ENCODE data around the gene VENTX.

VENTX gene

DNA sequence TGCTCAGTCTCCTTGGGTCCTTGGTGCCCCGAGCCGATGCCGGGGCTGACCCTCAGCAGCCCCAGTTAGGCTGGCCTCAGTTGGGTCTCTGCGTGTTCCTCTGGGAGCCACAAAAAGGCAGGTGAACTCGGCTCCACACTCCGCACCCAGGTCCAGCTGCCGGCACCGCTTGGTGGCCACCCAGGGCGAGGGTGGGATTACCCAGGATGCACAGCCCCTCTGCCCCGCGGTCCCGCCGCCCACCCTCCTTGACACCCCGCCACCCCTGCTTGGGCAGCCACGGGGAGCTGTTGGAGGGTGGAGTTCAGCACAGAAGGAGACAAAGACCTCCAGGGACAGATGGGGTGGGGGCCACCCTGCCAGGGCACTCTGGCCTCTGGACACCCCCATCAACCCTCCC is 17.7 kb downstream of the VENTX start:
- Histone ChIP-seq H3K27ac (ENCODE audit: low read depth, low read length) (no peak overlapping the region), H3K9me3 (ENCODE audit: control insufficient read depth in 5 of 5, low read length in 5 of 5) (no peaks in the 10 kb centered on the region), H3K27me3 (ENCODE audit: control insufficient read depth in 5 of 5, insufficient read depth in 4 of 5, low read length in 5 of 5) (peaks cover 3 to 12% (median 8%) of the 10 kb centered on the region in 5 donors), H3K9ac (ENCODE audit: low read length in 5 of 5) (no peak overlapping the region), H3K4me1 (ENCODE audit: control insufficient read depth in 5 of 5, insufficient read depth in 5 of 5, low read length in 5 of 5) (peaks cover 2 to 39% (median 33%) of the 10 kb centered on the region in 5 donors), H3K4me3 (ENCODE audit: low read depth in 1 of 5, low read length in 5 of 5) (no peak overlapping the region), H3K36me3 (ENCODE audit: control insufficient read depth in 5 of 5, insufficient read depth in 5 of 5, low read length in 5 of 5) (no peaks in the 10 kb centered on the region)

DNA sequence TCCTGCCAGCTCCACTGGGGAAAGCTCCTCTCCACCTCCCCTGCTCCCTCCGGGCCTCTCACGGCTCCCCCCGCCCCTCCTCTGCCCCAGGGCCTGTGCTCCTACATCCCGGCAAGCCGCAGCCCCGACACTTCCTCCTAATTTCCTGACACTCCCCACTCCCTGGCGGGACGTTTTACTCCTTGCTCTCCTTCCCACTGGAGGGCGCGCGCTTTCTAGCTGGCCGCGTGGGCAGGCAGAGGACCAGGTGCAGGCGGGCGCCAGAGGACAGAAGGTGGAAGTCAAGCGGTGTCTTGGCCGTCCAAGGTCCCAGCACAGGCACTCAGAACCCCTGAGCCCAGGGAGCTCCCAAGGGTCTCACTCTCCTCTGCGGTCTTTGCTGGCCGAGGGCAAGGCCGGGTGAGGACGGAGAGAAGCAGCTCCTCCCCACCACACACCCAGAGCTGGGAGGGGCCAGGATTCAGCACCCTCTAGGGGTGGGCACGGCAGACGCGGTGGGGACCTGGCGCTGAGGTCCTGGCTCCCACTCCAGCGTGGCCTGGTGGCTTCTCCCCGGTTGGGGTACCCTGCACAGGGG is 19.9 kb downstream of the VENTX start:
- Histone ChIP-seq H3K27ac (ENCODE audit: low read depth, low read length) (no peak overlapping the region), H3K4me3 (ENCODE audit: low read depth in 1 of 5, low read length in 5 of 5) (peak overlapping the region in 4 of 5 donors; percentile 5 to 47 (median 30)), H3K9ac (ENCODE audit: low read length in 5 of 5) (peak overlapping the region in 3 of 5 donors; percentile 42 to 58 (median 54))

DNA sequence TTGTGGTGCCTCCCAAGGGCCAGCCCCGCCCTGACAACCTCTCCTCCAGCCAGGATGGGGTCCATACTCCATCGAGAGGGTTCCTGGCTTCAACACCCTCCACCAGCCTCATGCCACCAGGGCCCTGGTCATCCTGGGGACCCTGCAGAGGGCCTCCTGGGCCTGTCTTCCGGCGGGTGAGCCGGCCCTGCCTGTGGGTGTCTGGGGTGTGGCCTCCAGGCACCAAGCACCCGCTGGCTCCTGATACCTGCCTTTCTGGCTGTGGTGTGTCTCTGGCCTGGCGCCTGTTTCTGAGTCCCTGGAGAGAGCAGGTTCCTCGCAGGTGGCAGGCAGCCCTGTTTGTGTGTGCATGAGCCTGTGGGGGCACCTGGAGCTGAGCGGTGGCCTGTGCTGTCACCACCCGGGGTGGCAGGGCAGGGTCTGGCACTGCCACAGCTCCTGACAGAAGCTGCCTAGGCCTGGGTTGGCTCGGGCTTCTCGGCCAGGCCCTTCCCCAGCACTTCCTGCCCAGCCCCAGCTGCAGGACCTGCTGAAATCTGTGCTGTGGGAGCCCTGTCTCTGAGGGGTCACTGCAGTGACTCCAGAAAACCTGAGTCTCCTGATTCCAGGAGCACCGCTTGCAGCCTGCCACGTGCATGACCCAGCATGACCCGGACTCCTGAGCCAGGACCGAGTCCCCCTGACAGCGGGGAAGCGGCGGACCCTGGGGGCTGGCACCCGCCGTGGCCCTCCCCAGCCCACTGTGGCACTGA is 20.6 kb downstream of the VENTX start:
- H3K9me3 ChIP-seq (ENCODE audit: control insufficient read depth in 5 of 5, low read length in 5 of 5) = no peaks in the 10 kb centered on the region
- H3K4me1 ChIP-seq (ENCODE audit: control insufficient read depth in 5 of 5, insufficient read depth in 5 of 5, low read length in 5 of 5) = peaks cover 6 to 61% (median 53%) of the 10 kb centered on the region in 5 donors
- H3K27me3 ChIP-seq (ENCODE audit: control insufficient read depth in 5 of 5, insufficient read depth in 4 of 5, low read length in 5 of 5) = peaks cover 0 to 3% (median 2%) of the 10 kb centered on the region in 5 donors
- H3K36me3 ChIP-seq (ENCODE audit: control insufficient read depth in 5 of 5, insufficient read depth in 5 of 5, low read length in 5 of 5) = no peaks in the 10 kb centered on the region
- H3K4me3 ChIP-seq (ENCODE audit: low read depth in 1 of 5, low read length in 5 of 5) = peak overlapping the region in 3 of 5 donors; percentile 5 to 47 (median 26)
- H3K9ac ChIP-seq (ENCODE audit: low read length in 5 of 5) = peak overlapping the region in 3 of 5 donors; percentile 42 to 58 (median 54)
- H3K27ac ChIP-seq (ENCODE audit: low read depth, low read length) = peak overlapping the region; percentile 30

More for the DNA sequence above, 19.9 kb downstream of the VENTX start:
- Histone ChIP-seq H3K9me3 (ENCODE audit: control insufficient read depth in 5 of 5, low read length in 5 of 5) (no peaks in the 10 kb centered on the region), H3K27me3 (ENCODE audit: control insufficient read depth in 5 of 5, insufficient read depth in 4 of 5, low read length in 5 of 5) (peaks cover 0 to 3% (median 3%) of the 10 kb centered on the region in 5 donors), H3K4me1 (ENCODE audit: control insufficient read depth in 5 of 5, insufficient read depth in 5 of 5, low read length in 5 of 5) (peaks cover 6 to 57% (median 50%) of the 10 kb centered on the region in 5 donors), H3K36me3 (ENCODE audit: control insufficient read depth in 5 of 5, insufficient read depth in 5 of 5, low read length in 5 of 5) (no peaks in the 10 kb centered on the region)

- no peaks in the 10 kb centered on the region for H3K36me3 ChIP-seq (ENCODE audit: control insufficient read depth in 5 of 5, insufficient read depth in 5 of 5, low read length in 5 of 5)
- H3K9me3 ChIP-seq (ENCODE audit: control insufficient read depth in 5 of 5, low read length in 5 of 5) = no peaks in the 10 kb centered on the region
- peak overlapping the region; percentile 30 for H3K27ac ChIP-seq (ENCODE audit: low read depth, low read length)
- H3K9ac ChIP-seq (ENCODE audit: low read length in 5 of 5) = peak overlapping the region in 2 of 5 donors; percentile 15 to 54
- H3K27me3 ChIP-seq (ENCODE audit: control insufficient read depth in 5 of 5, insufficient read depth in 4 of 5, low read length in 5 of 5) = peaks cover 0 to 3% (median 2%) of the 10 kb centered on the region in 5 donors
- H3K4me1 ChIP-seq (ENCODE audit: control insufficient read depth in 5 of 5, insufficient read depth in 5 of 5, low read length in 5 of 5) = peaks cover 6 to 57% (median 53%) of the 10 kb centered on the region in 5 donors
- peak overlapping the region in 1 of 5 donors; percentile 14 for H3K4me3 ChIP-seq (ENCODE audit: low read depth in 1 of 5, low read length in 5 of 5)
These were observed 21.4 kb downstream of the VENTX start for GRCh38 chr10:133258818-133259601.

DNA sequence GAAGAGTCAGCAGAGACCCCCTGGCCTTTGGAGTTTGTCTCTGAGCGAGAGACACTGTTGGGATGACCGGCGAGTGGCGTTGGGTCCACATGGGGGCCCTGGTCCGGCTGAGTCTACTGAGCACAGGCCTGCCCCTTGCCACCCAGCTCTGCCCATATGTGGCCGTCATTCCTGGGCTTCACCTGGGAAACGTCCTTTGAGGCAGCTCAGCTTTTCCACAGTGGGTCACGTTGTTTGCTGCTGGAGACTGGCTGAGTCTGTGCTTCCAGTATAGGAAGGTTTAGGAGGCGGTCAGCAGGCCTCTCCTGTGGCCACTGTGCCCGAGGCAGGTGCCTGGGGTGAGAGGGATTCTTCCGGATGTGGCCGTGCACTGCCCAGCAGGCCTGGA is 21.9 kb downstream of the VENTX start:
- H3K27ac ChIP-seq (ENCODE audit: low read depth, low read length) = peak overlapping the region; percentile 12
- H3K27me3 ChIP-seq (ENCODE audit: control insufficient read depth in 5 of 5, insufficient read depth in 4 of 5, low read length in 5 of 5) = peaks cover 0 to 3% (median 2%) of the 10 kb centered on the region in 5 donors
- peaks cover 6 to 62% (median 56%) of the 10 kb centered on the region in 5 donors for H3K4me1 ChIP-seq (ENCODE audit: control insufficient read depth in 5 of 5, insufficient read depth in 5 of 5, low read length in 5 of 5)
- H3K9ac ChIP-seq (ENCODE audit: low read length in 5 of 5) = no peak overlapping the region
- H3K36me3 ChIP-seq (ENCODE audit: control insufficient read depth in 5 of 5, insufficient read depth in 5 of 5, low read length in 5 of 5) = no peaks in the 10 kb centered on the region
- H3K4me3 ChIP-seq (ENCODE audit: low read depth in 1 of 5, low read length in 5 of 5) = no peak overlapping the region
- no peaks in the 10 kb centered on the region for H3K9me3 ChIP-seq (ENCODE audit: control insufficient read depth in 5 of 5, low read length in 5 of 5)

- peak overlapping the region in 4 of 5 donors; percentile 16 to 77 (median 62) for H3K9ac ChIP-seq (ENCODE audit: low read length in 5 of 5)
- H3K9me3 ChIP-seq (ENCODE audit: control insufficient read depth in 5 of 5, low read length in 5 of 5) = no peaks in the 10 kb centered on the region
- no peaks in the 10 kb centered on the region for H3K36me3 ChIP-seq (ENCODE audit: control insufficient read depth in 5 of 5, insufficient read depth in 5 of 5, low read length in 5 of 5)
- H3K4me1 ChIP-seq (ENCODE audit: control insufficient read depth in 5 of 5, insufficient read depth in 5 of 5, low read length in 5 of 5) = peaks cover 6 to 74% (median 65%) of the 10 kb centered on the region in 5 donors
- H3K27ac ChIP-seq (ENCODE audit: low read depth, low read length) = peak overlapping the region; percentile 37
- H3K4me3 ChIP-seq (ENCODE audit: low read depth in 1 of 5, low read length in 5 of 5) = peak overlapping the region in 4 of 5 donors; percentile 58 to 74 (median 62)
- no peaks in the 10 kb centered on the region for H3K27me3 ChIP-seq (ENCODE audit: control insufficient read depth in 5 of 5, insufficient read depth in 4 of 5, low read length in 5 of 5)
These were observed 23.5 kb downstream of the VENTX start for GRCh38 chr10:133260895-133261725.

- H3K27ac ChIP-seq (ENCODE audit: low read depth, low read length) = peak overlapping the region; percentile 37
- H3K4me1 ChIP-seq (ENCODE audit: control insufficient read depth in 5 of 5, insufficient read depth in 5 of 5, low read length in 5 of 5) = peaks cover 6 to 80% (median 69%) of the 10 kb centered on the region in 5 donors
- H3K9ac ChIP-seq (ENCODE audit: low read length in 5 of 5) = peak overlapping the region in 4 of 5 donors; percentile 16 to 77 (median 51)
- no peaks in the 10 kb centered on the region for H3K36me3 ChIP-seq (ENCODE audit: control insufficient read depth in 5 of 5, insufficient read depth in 5 of 5, low read length in 5 of 5)
- H3K4me3 ChIP-seq (ENCODE audit: low read depth in 1 of 5, low read length in 5 of 5) = peak overlapping the region; percentile 53 to 74 (median 61)
- H3K9me3 ChIP-seq (ENCODE audit: control insufficient read depth in 5 of 5, low read length in 5 of 5) = no peaks in the 10 kb centered on the region
- H3K27me3 ChIP-seq (ENCODE audit: control insufficient read depth in 5 of 5, insufficient read depth in 4 of 5, low read length in 5 of 5) = no peaks in the 10 kb centered on the region
These were observed 24.2 kb downstream of the VENTX start for GRCh38 chr10:133261726-133262325.

- Histone ChIP-seq H3K27ac (ENCODE audit: low read depth, low read length) (no peak overlapping the region), H3K9ac (ENCODE audit: low read length in 5 of 5) (peak overlapping the region in 1 of 5 donors; percentile 30), H3K36me3 (ENCODE audit: control insufficient read depth in 5 of 5, insufficient read depth in 5 of 5, low read length in 5 of 5) (no peaks in the 10 kb centered on the region), H3K27me3 (ENCODE audit: control insufficient read depth in 5 of 5, insufficient read depth in 4 of 5, low read length in 5 of 5) (no peaks in the 10 kb centered on the region), H3K4me3 (ENCODE audit: low read depth in 1 of 5, low read length in 5 of 5) (peak overlapping the region in 2 of 5 donors; percentile 54 to 57), H3K9me3 (ENCODE audit: control insufficient read depth in 5 of 5, low read length in 5 of 5) (no peaks in the 10 kb centered on the region), H3K4me1 (ENCODE audit: control insufficient read depth in 5 of 5, insufficient read depth in 5 of 5, low read length in 5 of 5) (peaks cover 6 to 72% (median 63%) of the 10 kb centered on the region in 5 donors)
These were observed 25.0 kb downstream of the VENTX start for GRCh38 chr10:133262696-133263095.

GRCh38 chr10:133263674-133264073 is 26.0 kb downstream of the VENTX start:
- Histone ChIP-seq H3K4me3 (ENCODE audit: low read depth in 1 of 5, low read length in 5 of 5) (no peak overlapping the region), H3K9me3 (ENCODE audit: control insufficient read depth in 5 of 5, low read length in 5 of 5) (no peaks in the 10 kb centered on the region)

More at GRCh38 chr10:133263674-133264073, 26.0 kb downstream of the VENTX start:
- Histone ChIP-seq H3K27me3 (ENCODE audit: control insufficient read depth in 5 of 5, insufficient read depth in 4 of 5, low read length in 5 of 5) (no peaks in the 10 kb centered on the region), H3K36me3 (ENCODE audit: control insufficient read depth in 5 of 5, insufficient read depth in 5 of 5, low read length in 5 of 5) (no peaks in the 10 kb centered on the region), H3K4me1 (ENCODE audit: control insufficient read depth in 5 of 5, insufficient read depth in 5 of 5, low read length in 5 of 5) (peaks cover 6 to 63% (median 53%) of the 10 kb centered on the region in 5 donors), H3K27ac (ENCODE audit: low read depth, low read length) (no peak overlapping the region), H3K9ac (ENCODE audit: low read length in 5 of 5) (no peak overlapping the region)

Measured in subcutaneous abdominal adipose tissue (tissue), 5 donors.